ENCODE results near the gene RAD51B.
"Not testable (repeated sequence)": the region's sequence is repeated elsewhere in the genome, so short reads cannot be mapped to it uniquely, and the experiment has no call there.

- TF ChIP-seq NFYB (CRISPR knock-in tag; conservative IDR thresholded peaks at IDR 0.05; ENCODE audit: low read depth); CTCF (IDR thresholded peaks at IDR 0.05); TEAD4 (CRISPR knock-in tag; IDR thresholded peaks at IDR 0.05); STAT6 (CRISPR knock-in tag; conservative IDR thresholded peaks at IDR 0.05; ENCODE audit: low read depth); JUN (CRISPR knock-in tag; IDR thresholded peaks at IDR 0.05); E2F5 (CRISPR knock-in tag; IDR thresholded peaks at IDR 0.05); RELA (CRISPR knock-in tag; IDR thresholded peaks at IDR 0.05; ENCODE audit: borderline replicate concordance); FOXP1 (CRISPR knock-in tag; IDR thresholded peaks at IDR 0.05; ENCODE audit: borderline replicate concordance); SMAD4 (CRISPR knock-in tag; IDR thresholded peaks at IDR 0.05); USF2 (CRISPR knock-in tag; IDR thresholded peaks at IDR 0.05); ATF1 (CRISPR knock-in tag; IDR thresholded peaks at IDR 0.05); PRRX2 (CRISPR knock-in tag; IDR thresholded peaks at IDR 0.05); NR1H2 (CRISPR knock-in tag; IDR thresholded peaks at IDR 0.05): not testable (repeated sequence)
Observed at GRCh38 chr14:68698773-68699172, 879.2 kb downstream of the RAD51B start.
